ENCODE measurements around the gene NKAPD1. TPM values are rescaled to one million over a fixed set of nuclear protein-coding genes. Genes with fewer than 3 reads are reported as not detected.
"Not testable (repeated sequence)": the region's sequence is repeated elsewhere in the genome, so short reads cannot be mapped to it uniquely, and the experiment has no call there.

The NKAPD1 gene
- total RNA-seq, 1 experiment from 2014 or later: 27.5 TPM

DNA sequence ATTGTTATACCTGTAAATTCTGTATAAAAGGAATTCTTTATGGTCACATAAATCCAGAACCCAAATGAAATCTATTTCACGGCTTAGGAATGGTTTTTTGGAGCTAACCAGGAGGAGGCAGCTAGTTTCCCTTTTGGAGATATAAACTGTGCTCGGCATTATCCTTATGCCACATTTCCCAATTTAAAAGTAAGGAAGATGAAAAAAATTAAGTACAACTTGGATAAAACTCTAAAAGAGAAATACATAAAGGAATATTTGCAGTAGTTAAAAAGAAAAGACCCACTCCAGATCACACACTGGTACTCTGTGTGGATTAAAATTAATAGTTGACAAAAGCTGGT is 31.2 kb upstream of the NKAPD1 start:
- no TSS peak for BruUV-seq (replicated peaks)
- no peak for DNase-seq (ENCODE audit: unreplicated experiment)
- TF ChIP-seq, protein P1, sequence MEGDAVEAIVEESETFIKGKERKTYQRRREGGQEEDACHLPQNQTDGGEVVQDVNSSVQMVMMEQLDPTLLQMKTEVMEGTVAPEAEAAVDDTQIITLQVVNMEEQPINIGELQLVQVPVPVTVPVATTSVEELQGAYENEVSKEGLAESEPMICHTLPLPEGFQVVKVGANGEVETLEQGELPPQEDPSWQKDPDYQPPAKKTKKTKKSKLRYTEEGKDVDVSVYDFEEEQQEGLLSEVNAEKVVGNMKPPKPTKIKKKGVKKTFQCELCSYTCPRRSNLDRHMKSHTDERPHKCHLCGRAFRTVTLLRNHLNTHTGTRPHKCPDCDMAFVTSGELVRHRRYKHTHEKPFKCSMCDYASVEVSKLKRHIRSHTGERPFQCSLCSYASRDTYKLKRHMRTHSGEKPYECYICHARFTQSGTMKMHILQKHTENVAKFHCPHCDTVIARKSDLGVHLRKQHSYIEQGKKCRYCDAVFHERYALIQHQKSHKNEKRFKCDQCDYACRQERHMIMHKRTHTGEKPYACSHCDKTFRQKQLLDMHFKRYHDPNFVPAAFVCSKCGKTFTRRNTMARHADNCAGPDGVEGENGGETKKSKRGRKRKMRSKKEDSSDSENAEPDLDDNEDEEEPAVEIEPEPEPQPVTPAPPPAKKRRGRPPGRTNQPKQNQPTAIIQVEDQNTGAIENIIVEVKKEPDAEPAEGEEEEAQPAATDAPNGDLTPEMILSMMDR (IDR thresholded peaks at IDR 0.05; ENCODE audit: unreplicated experiment): no peak
- Mint-ChIP-seq H3K27me3 (ENCODE audit: insufficient read depth, unreplicated experiment) (no peaks in the 10 kb centered on the region), H3K4me1 (ENCODE audit: insufficient read depth, unreplicated experiment) (peaks cover 19% of the 10 kb centered on the region), H3K27ac (ENCODE audit: low read depth, unreplicated experiment) (peak overlapping the region; percentile 49), H3K4me3 (ENCODE audit: unreplicated experiment) (no peak overlapping the region), H3K9me3 (ENCODE audit: unreplicated experiment) (no peaks in the 10 kb centered on the region), H3K36me3 (ENCODE audit: insufficient read depth, unreplicated experiment) (peaks cover 82% of the 10 kb centered on the region)
- POLR2A ChIA-PET: interaction anchor here (0.8 to 2.1 kb wide), 4 partner anchors 19 to 116 kb away, joined by 3 to 8 read pairs (median 4); partner anchors contain the start of genes NKAPD1 and PIH1D2
- intact Hi-C loops (cut with micrococcal nuclease): no loop called here
- CTCF ChIA-PET: interaction anchor here (1.8 kb wide), 1 partner anchor 111 kb away, joined by 5 read pairs; no protein-coding TSS in a partner anchor

GRCh38 chr11:112044961-112045360 is 29.1 kb upstream of the NKAPD1 start:
- Mint-ChIP-seq H3K27me3 (ENCODE audit: insufficient read depth, unreplicated experiment) (no peaks in the 10 kb centered on the region), H3K4me1 (ENCODE audit: insufficient read depth, unreplicated experiment) (peaks cover 23% of the 10 kb centered on the region), H3K36me3 (ENCODE audit: insufficient read depth, unreplicated experiment) (peaks cover 77% of the 10 kb centered on the region), H3K4me3 (ENCODE audit: unreplicated experiment) (no peak overlapping the region), H3K27ac (ENCODE audit: low read depth, unreplicated experiment) (no peak overlapping the region), H3K9me3 (ENCODE audit: unreplicated experiment) (no peaks in the 10 kb centered on the region)
- intact Hi-C loops (cut with micrococcal nuclease): no loop called here
- CTCF ChIA-PET: interaction anchor here (0.7 to 0.9 kb wide), 2 partner anchors 50 to 63 kb away, joined by 3 read pairs; no protein-coding TSS in a partner anchor
- BruUV-seq (replicated peaks): no TSS peak
- TF ChIP-seq, protein P1 (IDR thresholded peaks at IDR 0.05; ENCODE audit: unreplicated experiment): no peak
- POLR2A ChIA-PET: interaction anchor here (0.9 to 1.4 kb wide), 3 partner anchors 13 to 174 kb away, joined by 3 to 4 read pairs (median 3); partner anchors contain the start of gene DLAT
- no peak for DNase-seq (ENCODE audit: unreplicated experiment)

- DNase-seq (ENCODE audit: unreplicated experiment); H3K4me3 Mint-ChIP-seq (ENCODE audit: unreplicated experiment); BruUV-seq (replicated peaks); intact Hi-C loops (cut with micrococcal nuclease); H3K9me3 Mint-ChIP-seq (ENCODE audit: unreplicated experiment); POLR2A ChIA-PET; H3K27me3 Mint-ChIP-seq (ENCODE audit: insufficient read depth, unreplicated experiment); CTCF ChIA-PET; H3K27ac Mint-ChIP-seq (ENCODE audit: low read depth, unreplicated experiment): not testable (repeated sequence)
- peaks cover 86% of the 10 kb centered on the region for H3K36me3 Mint-ChIP-seq (ENCODE audit: insufficient read depth, unreplicated experiment)
- peaks cover 24% of the 10 kb centered on the region for H3K4me1 Mint-ChIP-seq (ENCODE audit: insufficient read depth, unreplicated experiment)
Measured at GRCh38 chr11:112046647-112047046, 27.5 kb upstream of the NKAPD1 start.

DNA sequence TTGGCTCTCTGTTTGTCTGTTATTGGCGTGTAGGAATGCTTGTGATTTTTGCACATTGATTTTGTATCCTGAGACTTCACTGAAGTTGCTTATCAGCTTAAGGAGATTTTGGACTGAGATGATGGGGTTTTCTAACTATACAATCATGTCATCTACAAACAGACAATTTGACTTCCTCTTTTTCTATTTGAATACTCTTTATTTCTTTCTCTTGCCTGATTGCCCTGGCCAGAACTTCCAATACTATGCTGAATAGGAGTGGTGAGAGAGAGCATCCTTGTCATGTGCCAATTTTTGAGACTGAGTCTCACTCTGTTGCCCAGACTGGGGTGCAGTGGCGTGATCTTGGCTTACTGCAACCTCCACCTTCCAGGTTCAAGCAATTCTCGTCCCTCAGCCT is 25.8 kb upstream of the NKAPD1 start:
- H3K4me3 Mint-ChIP-seq (ENCODE audit: unreplicated experiment); CTCF ChIA-PET; intact Hi-C loops (cut with micrococcal nuclease); DNase-seq (ENCODE audit: unreplicated experiment); BruUV-seq (replicated peaks); H3K27me3 Mint-ChIP-seq (ENCODE audit: insufficient read depth, unreplicated experiment); H3K9me3 Mint-ChIP-seq (ENCODE audit: unreplicated experiment): not testable (repeated sequence)
- peak overlapping the region; percentile 27 for H3K27ac Mint-ChIP-seq (ENCODE audit: low read depth, unreplicated experiment)
- peaks cover 11% of the 10 kb centered on the region for H3K4me1 Mint-ChIP-seq (ENCODE audit: insufficient read depth, unreplicated experiment)
- POLR2A ChIA-PET: interaction anchor here (0.7 kb wide), 1 partner anchor 122 kb away, joined by 4 read pairs; no protein-coding TSS in a partner anchor
- peaks cover 86% of the 10 kb centered on the region for H3K36me3 Mint-ChIP-seq (ENCODE audit: insufficient read depth, unreplicated experiment)

- peak; percentile 12 for DNase-seq (ENCODE audit: unreplicated experiment)
Measured at GRCh38 chr11:112049777-112050176, 24.3 kb upstream of the NKAPD1 start.

More at GRCh38 chr11:112049777-112050176, 24.3 kb upstream of the NKAPD1 start:
- no peak overlapping the region for H3K27ac Mint-ChIP-seq (ENCODE audit: low read depth, unreplicated experiment)
- BruUV-seq (replicated peaks): no TSS peak
- ChIA-PET CTCF (no interaction called here), POLR2A (no interaction called here)
- peaks cover 86% of the 10 kb centered on the region for H3K36me3 Mint-ChIP-seq (ENCODE audit: insufficient read depth, unreplicated experiment)
- peaks cover 11% of the 10 kb centered on the region for H3K4me1 Mint-ChIP-seq (ENCODE audit: insufficient read depth, unreplicated experiment)
- intact Hi-C loops (cut with micrococcal nuclease): no loop called here
- H3K27me3 Mint-ChIP-seq (ENCODE audit: insufficient read depth, unreplicated experiment): no peaks in the 10 kb centered on the region
- H3K9me3 Mint-ChIP-seq (ENCODE audit: unreplicated experiment): no peaks in the 10 kb centered on the region
- TF ChIP-seq, protein P1 (IDR thresholded peaks at IDR 0.05; ENCODE audit: unreplicated experiment): no peak
- no peak overlapping the region for H3K4me3 Mint-ChIP-seq (ENCODE audit: unreplicated experiment)
